ENCODE measurements around the gene TBCA.
"Not testable (repeated sequence)": the region's sequence is repeated elsewhere in the genome, so short reads cannot be mapped to it uniquely, and the experiment has no call there.

The TBCA gene

DNA sequence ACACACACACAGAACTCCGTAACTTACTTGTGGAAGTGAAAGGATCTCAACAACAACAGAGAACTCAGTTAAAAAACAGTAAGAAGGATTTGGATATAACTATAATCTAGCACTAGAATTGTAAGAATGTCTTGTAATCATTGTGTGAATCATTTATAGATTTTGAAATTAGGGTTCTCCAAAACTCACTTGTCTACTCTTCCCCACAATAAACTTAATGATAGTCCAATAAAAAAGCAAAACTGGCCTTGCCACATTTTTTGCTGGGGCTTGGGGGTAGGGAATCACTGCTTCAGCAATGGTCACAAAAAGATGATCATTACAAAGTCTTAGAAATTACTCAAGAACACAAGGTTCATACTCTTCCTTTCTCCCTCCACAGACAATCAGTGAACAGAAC is 8.8 kb downstream of the TBCA start:
- no peak for DNase-seq (ENCODE audit: extremely low read depth, low read depth)
- TF ChIP-seq, protein P1, sequence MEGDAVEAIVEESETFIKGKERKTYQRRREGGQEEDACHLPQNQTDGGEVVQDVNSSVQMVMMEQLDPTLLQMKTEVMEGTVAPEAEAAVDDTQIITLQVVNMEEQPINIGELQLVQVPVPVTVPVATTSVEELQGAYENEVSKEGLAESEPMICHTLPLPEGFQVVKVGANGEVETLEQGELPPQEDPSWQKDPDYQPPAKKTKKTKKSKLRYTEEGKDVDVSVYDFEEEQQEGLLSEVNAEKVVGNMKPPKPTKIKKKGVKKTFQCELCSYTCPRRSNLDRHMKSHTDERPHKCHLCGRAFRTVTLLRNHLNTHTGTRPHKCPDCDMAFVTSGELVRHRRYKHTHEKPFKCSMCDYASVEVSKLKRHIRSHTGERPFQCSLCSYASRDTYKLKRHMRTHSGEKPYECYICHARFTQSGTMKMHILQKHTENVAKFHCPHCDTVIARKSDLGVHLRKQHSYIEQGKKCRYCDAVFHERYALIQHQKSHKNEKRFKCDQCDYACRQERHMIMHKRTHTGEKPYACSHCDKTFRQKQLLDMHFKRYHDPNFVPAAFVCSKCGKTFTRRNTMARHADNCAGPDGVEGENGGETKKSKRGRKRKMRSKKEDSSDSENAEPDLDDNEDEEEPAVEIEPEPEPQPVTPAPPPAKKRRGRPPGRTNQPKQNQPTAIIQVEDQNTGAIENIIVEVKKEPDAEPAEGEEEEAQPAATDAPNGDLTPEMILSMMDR (IDR thresholded peaks at IDR 0.05; ENCODE audit: low read depth, low read length, missing control alignments): no peak
- no peak overlapping the region for H3K4me3 ChIP-seq (replicated peaks; ENCODE audit: low read depth, low read length)

DNA sequence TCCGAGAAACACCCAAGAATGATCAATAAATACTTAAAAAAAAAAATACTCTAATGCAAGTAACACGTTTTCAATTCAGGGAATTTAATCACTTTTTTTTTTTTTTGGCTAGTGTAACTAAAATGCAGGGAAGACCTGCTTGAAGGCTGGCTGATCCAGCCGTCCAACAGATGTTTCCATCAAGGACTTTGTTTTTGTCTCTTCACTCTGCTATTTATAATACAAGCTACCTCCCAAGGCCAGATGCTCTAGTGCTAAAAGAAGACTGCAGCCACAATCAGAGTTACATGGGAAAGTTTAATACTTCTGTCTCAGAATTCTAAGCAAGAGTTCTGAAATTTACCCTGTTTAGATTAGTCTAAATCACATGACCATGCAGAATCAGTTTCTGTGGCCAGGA is 14.5 kb downstream of the TBCA start:
- TF ChIP-seq, protein P1 (IDR thresholded peaks at IDR 0.05; ENCODE audit: low read depth, low read length, missing control alignments): no peak
- H3K4me3 ChIP-seq (replicated peaks; ENCODE audit: low read depth, low read length): no peak overlapping the region
- no peak for DNase-seq (ENCODE audit: extremely low read depth, low read depth)

DNA sequence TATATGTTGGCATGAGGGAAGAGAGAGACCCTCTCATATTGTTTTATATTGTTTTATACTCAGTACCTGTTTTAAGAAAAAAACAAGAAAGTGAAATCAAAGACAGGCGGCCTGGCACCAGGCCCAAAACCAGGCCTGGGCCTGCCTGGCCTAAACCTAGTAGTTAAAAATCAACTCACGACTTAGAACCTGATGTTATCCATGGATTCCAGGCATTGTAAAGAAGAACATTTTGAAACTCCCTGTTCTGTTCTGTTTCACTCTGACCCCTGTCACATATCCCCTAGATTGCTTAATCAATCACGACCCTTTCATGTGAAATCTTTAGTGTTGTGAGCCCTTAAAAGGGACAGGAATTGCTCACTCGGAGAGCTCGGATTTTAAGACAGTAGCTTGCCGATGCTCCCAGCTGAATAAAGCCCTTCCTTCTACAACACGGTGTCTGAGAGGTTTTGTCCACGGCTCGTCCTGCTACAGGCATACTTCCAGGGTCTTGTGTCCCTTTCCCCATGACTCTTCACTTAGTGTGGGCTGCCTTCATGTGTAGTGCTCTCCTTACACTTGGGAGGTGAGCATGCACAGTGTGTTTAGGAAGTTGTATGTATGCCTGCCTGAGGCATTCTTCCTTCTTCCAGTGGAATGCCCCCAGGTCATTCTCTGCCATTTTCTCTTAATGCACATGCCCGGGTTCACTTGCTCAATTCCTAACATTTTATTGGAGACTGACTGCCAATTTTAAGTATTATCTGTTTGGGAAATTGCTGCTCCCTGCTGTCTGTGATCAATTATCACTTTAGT is 17.8 kb downstream of the TBCA start:
- DNase-seq (ENCODE audit: extremely low read depth, low read depth): no peak
- TF ChIP-seq, protein P1 (IDR thresholded peaks at IDR 0.05; ENCODE audit: low read depth, low read length, missing control alignments): no peak
- no peak overlapping the region for H3K4me3 ChIP-seq (replicated peaks; ENCODE audit: low read depth, low read length)

DNA sequence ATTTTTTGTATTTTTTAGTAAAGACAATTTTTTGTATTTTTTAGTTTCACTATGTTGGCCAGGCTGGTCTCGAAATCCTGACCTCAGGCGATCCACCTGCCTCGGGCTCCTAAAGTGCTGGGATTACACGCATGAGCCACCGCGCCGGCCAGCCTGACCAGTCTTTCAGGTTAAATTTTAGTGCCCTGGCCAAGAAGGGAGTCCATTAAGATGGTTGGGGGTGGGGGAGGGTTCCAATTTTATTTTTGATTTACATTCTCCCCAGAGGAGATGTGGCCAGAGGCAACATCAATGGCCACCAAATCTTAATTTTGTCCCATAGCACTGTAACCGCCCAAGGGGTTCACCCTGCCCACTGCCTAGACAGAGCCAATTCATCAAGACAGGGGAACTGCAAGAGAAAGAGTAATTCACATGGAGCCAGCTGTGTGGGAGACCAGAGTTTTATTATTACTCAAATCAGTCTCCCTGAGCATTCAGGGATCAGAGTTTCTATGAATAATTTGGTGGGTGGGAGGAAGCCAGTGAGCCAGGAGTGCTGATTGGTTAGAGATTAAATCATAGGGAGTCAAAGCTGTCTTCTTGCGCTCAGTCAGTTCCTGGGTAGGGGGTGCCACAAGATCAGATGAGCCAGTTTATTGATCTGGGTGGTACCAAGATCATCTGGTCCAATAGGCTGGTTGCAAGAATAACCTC is 24.7 kb downstream of the TBCA start:
- no peak for DNase-seq (ENCODE audit: extremely low read depth, low read depth)
- no peak overlapping the region for H3K4me3 ChIP-seq (replicated peaks; ENCODE audit: low read depth, low read length)
- TF ChIP-seq, protein P1 (IDR thresholded peaks at IDR 0.05; ENCODE audit: low read depth, low read length, missing control alignments): no peak

DNA sequence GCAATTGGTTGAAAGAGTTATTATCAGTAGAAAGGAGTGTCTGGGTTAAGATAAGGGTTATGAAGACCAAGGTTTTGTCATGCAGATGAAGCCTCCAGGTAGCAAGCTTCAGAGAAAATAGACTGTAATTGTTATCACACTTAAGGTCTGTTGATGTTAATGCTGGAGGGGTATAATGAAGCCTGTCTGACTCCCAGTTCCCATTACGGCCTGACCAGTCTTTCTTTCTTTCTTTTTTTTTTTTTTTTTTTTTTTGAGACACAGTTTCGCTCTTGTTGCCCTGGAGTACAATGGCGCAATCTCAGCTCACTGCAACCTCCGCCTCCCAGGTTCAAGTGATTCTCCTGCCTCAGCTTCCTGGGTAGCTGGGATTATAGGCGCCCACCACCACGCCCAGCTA is 25.2 kb downstream of the TBCA start:
- not testable (repeated sequence) for H3K4me3 ChIP-seq (replicated peaks; ENCODE audit: low read depth, low read length); DNase-seq (ENCODE audit: extremely low read depth, low read depth)

DNA sequence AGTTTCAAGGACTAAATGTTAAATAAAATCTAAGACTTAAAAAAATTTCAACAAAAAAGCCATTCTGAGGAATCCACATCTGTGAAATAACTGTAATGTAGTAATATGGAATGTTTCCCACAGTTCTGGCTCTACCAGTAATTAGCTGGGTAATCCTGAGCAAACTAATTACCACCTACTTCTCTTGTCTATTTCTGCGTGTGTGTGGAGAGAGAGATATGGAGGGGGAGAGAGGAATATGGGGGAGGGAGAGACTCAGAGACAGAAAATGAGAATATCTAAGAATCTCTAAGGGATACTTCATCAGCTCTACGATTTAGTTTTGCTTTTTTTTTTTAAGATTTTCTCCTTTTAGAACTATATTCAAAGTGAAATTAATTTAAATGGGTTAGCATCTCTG is 28.0 kb downstream of the TBCA start:
- no peak overlapping the region for H3K4me3 ChIP-seq (replicated peaks; ENCODE audit: low read depth, low read length)
- TF ChIP-seq, protein P1 (IDR thresholded peaks at IDR 0.05; ENCODE audit: low read depth, low read length, missing control alignments): no peak
- DNase-seq (ENCODE audit: extremely low read depth, low read depth): no peak

DNA sequence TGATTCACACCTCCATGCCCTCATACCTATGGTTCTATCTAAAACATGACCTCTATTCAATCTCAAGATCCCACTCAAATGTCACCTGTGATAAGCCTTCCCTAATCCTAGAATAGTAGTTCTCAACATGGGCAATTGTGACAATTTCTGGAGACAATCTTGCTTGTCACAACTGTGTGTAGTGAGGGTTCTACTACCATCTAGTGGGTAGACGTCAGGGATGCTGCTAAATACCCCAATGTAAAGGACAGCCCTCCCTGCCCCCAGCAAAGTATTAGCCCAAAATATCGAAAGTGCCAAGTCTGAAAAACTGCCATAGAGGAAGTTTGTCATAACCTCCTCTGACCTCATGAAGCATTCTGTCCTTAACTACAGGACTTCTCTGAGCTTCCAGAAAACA is 32.0 kb downstream of the TBCA start:
- TF ChIP-seq, protein P1 (IDR thresholded peaks at IDR 0.05; ENCODE audit: low read depth, low read length, missing control alignments): no peak
- H3K4me3 ChIP-seq (replicated peaks; ENCODE audit: low read depth, low read length): no peak overlapping the region
- DNase-seq (ENCODE audit: extremely low read depth, low read depth): no peak
